ENCODE results near the gene MMP23B. TPM values are rescaled to one million over a fixed set of nuclear protein-coding genes. Genes with fewer than 3 reads are reported as not detected.

The MMP23B gene
- total RNA-seq, 4 donors from 2014 or later, result 9.8 to 61.7 (median 18.5) TPM

GRCh38 chr1:1622010-1622787 is 9.8 kb upstream of the MMP23B start:
- TF ChIP-seq CTCF (IDR thresholded peaks at IDR 0.05), result no peak
- ATAC-seq (ENCODE audit: low FRiP score) (no peak), DNase-seq (ENCODE audit: low spot score) (no peak)

- DNase-seq (ENCODE audit: low spot score), result no peak
- ATAC-seq (ENCODE audit: low FRiP score), result no peak
- TF ChIP-seq CTCF (IDR thresholded peaks at IDR 0.05), result no peak
Observed at GRCh38 chr1:1622788-1623094, 9.2 kb upstream of the MMP23B start.

- ATAC-seq (ENCODE audit: low FRiP score) (no peak), DNase-seq (ENCODE audit: low spot score) (no peak)
- TF ChIP-seq CTCF (IDR thresholded peaks at IDR 0.05), result no peak
Observed at GRCh38 chr1:1623181-1623630, 8.8 kb upstream of the MMP23B start.

GRCh38 chr1:1623631-1624442 is 8.1 kb upstream of the MMP23B start:
- no peak for DNase-seq (ENCODE audit: low spot score)
- no peak for ATAC-seq (ENCODE audit: low FRiP score)
- TF ChIP-seq CTCF (IDR thresholded peaks at IDR 0.05), result no peak

- DNase-seq (ENCODE audit: low spot score) (no peak), ATAC-seq (ENCODE audit: low FRiP score) (no peak)
- TF ChIP-seq CTCF (IDR thresholded peaks at IDR 0.05), result no peak
Observed at GRCh38 chr1:1624443-1625403, 7.2 kb upstream of the MMP23B start.

- no peak for DNase-seq (ENCODE audit: low spot score)
- TF ChIP-seq CTCF (IDR thresholded peaks at IDR 0.05), result no peak
- ATAC-seq (ENCODE audit: low FRiP score), result no peak
Observed at GRCh38 chr1:1625404-1625775, 6.6 kb upstream of the MMP23B start.
